ENCODE measurements around the gene GATB.

DNA sequence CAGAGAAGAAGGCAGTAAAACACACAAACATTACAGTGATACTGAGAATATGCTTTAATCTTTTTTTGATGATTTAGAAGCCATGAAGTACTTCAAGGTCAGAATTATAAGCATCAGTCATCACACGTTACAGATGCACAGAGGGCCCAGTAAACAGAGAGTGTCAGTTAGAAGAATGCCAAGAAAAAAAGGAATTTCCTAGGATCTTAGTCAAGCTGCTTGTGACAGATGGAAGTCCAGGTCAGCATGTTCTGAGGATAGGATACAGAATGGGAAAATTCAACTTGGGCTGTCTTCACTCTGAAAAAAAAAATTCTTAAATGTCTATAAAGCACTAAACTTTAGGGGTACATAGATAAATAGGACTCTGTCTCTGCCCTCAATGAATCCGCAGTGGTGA is 38.9 kb downstream of the GATB start:
- TF ChIP-seq, protein P1, sequence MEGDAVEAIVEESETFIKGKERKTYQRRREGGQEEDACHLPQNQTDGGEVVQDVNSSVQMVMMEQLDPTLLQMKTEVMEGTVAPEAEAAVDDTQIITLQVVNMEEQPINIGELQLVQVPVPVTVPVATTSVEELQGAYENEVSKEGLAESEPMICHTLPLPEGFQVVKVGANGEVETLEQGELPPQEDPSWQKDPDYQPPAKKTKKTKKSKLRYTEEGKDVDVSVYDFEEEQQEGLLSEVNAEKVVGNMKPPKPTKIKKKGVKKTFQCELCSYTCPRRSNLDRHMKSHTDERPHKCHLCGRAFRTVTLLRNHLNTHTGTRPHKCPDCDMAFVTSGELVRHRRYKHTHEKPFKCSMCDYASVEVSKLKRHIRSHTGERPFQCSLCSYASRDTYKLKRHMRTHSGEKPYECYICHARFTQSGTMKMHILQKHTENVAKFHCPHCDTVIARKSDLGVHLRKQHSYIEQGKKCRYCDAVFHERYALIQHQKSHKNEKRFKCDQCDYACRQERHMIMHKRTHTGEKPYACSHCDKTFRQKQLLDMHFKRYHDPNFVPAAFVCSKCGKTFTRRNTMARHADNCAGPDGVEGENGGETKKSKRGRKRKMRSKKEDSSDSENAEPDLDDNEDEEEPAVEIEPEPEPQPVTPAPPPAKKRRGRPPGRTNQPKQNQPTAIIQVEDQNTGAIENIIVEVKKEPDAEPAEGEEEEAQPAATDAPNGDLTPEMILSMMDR (IDR thresholded peaks at IDR 0.05; ENCODE audit: poor library complexity): no peak
- TF ChIP-seq EZH2 (IDR thresholded peaks at IDR 0.05; ENCODE audit: borderline replicate concordance) (no peak), EZH2phosphoT487 (IDR thresholded peaks at IDR 0.05; ENCODE audit: low read depth, severe bottlenecking, unreplicated experiment) (no peak)

All from hepatocyte (in vitro differentiated cells).